Nephron (organoid): ENCODE measurements around the gene EFNA5.
A peak's percentile ranks its signal among the peaks of the same experiment; 100 is the strongest.

Experiments
- H3K27ac Mint-ChIP-seq, 3 experiments: 2 replicates each; pipeline ENCODE4 v1.8.0; 2020; ENCODE audit warnings: mixed read lengths in 3 of 3, mild to moderate bottlenecking in 2 of 3, moderate library complexity in 1 of 3
- H3K27me3 Mint-ChIP-seq: 2 replicates; pipeline ENCODE4 v1.8.0; 2021; ENCODE audit warnings: low read depth, mild to moderate bottlenecking, moderate library complexity, mixed read lengths
- H3K36me3 Mint-ChIP-seq: 2 replicates; pipeline ENCODE4 v1.8.0; 2020; ENCODE audit warnings: low read depth, mixed read lengths
- H3K4me1 Mint-ChIP-seq: 2 replicates; pipeline ENCODE4 v1.8.0; 2020; ENCODE audit warnings: mixed read lengths
- H3K4me3 Mint-ChIP-seq, 3 experiments: 2 replicates each; pipeline ENCODE4 v1.8.0; 2020; ENCODE audit warnings: mild to moderate bottlenecking in 3 of 3, mixed read lengths in 3 of 3, moderate library complexity in 2 of 3
- H3K9me3 Mint-ChIP-seq: 2 replicates; pipeline ENCODE4 v1.8.0; 2020; ENCODE audit warnings: mixed read lengths
- CTCF ChIP-seq, 3 experiments: fragments of 200-600 bp; sonication (generic); IDR thresholded peaks; one replicate each; pipeline ENCODE4 v1.5.0; 2021; ENCODE audit warnings: antibody characterized with exemption in 3 of 3; ENCODE audit not compliant: unreplicated experiment in 3 of 3

EFNA5 gene

DNA sequence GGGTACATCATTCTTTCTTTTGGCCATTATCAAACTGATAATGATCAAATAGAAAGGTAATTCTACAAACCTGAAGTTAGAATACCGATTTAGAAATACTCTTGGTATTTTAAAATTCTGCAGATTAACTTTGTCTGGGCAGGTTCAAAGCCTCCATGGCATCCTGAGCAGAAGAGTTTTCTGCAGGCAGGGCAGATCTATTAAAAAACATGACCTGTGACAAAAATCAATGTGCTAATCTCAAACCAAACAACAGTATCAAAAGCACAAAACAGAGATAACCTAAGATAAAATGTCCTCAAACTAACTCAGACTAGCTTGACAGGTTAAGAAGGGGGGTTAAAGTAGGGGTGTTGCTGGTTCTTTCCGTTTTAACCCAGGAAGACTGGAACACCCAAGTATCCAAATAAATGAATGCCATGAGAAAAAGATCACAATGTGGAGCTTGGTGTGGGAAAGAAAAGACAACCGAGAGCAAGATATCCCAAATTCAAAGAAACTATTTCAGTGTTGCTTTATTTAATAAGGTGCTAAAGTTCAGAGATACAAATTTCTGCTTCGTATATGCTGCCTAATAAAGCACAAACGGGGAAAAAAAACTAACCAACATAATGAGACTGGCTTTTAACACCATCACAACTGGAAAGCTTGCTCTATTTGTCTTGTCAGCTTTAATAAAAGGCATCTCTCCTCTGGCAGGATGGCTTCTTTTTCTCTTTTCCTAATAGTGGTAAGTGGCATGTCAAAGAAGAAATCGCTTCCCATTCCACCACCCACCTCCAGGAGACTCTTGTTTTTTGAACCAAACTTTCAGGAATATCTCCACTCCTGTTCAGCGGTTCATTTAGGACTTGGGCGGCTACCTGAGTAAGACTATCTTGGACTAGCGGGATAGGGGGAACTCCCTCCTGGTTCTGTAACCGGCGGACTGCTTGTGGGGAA, 2.3 kb downstream of the EFNA5 start:
- Mint-ChIP-seq H3K4me1 (peaks cover 5% of the 10 kb centered on the region), H3K36me3 (no peaks in the 10 kb centered on the region), H3K27me3 (peaks cover 10% of the 10 kb centered on the region), H3K4me3 (peak overlapping the region; percentile 87 to 95 (median 91)), H3K27ac (peak overlapping the region; percentile 93 to 97 (median 93)), H3K9me3 (no peaks in the 10 kb centered on the region)
- TF ChIP-seq CTCF (IDR thresholded peaks at IDR 0.05; ENCODE audit: unreplicated experiment in 3 of 3) = peak in 1 of 3 experiments; percentile 13

GRCh38 chr5:107666051-107666655, 4.6 kb downstream of the EFNA5 start:
- no peak overlapping the region for H3K27ac Mint-ChIP-seq
- peaks cover 10% of the 10 kb centered on the region for H3K27me3 Mint-ChIP-seq
- peaks cover 8% of the 10 kb centered on the region for H3K4me1 Mint-ChIP-seq
- H3K36me3 Mint-ChIP-seq = peaks cover 3% of the 10 kb centered on the region
- H3K4me3 Mint-ChIP-seq = peak overlapping the region; percentile 23 to 56 (median 49)
- no peak for TF ChIP-seq CTCF (IDR thresholded peaks at IDR 0.05; ENCODE audit: unreplicated experiment in 3 of 3)
- no peaks in the 10 kb centered on the region for H3K9me3 Mint-ChIP-seq

DNA sequence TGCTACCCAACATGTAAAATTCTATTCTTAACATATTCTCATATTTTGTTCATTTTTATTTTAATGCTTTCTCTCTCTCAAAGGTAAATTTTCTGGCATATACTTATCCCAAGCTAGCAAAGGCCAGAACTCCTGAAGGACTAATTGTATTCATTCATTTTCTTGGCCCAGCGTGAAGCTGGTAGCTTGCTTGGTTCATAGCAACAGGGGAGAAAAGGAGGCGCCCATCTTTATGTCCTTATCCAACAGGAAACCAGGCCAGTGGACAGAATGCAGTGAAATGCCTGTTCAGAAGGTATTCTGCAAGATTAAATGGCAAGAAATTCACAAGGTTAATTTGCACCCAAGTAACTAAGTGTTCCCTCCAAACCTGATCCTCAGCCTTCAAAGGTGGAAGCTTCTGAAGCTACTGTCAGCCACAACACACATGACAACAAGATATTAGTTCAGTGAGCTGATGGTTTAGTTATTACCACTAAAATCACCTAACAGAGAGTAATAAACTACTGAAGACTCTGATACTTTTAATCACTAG, 5.6 kb downstream of the EFNA5 start:
- Mint-ChIP-seq H3K4me3 (no peak overlapping the region), H3K27ac (no peak overlapping the region), H3K27me3 (peaks cover 10% of the 10 kb centered on the region), H3K4me1 (peaks cover 12% of the 10 kb centered on the region), H3K36me3 (peaks cover 3% of the 10 kb centered on the region), H3K9me3 (no peaks in the 10 kb centered on the region)
- no peak for TF ChIP-seq CTCF (IDR thresholded peaks at IDR 0.05; ENCODE audit: unreplicated experiment in 3 of 3)

DNA sequence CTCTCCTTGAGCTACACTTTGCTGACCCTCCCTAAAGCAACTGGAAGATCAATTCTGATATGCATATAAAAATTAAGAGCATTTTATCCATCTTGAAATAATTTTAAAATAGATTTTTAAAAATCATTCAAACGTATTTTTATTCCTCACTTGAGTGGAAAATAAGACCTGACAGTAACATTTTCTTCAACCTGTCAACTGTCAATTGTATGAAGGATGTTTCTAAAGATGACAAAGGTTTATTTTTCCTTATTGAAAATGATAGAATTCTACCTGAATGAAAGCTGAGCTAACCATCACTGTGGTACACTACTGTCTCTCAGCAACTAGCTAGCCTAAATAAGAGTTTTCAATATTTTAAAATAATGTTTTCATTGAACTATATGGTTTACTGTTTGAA, 7.0 kb downstream of the EFNA5 start:
- H3K36me3 Mint-ChIP-seq = peaks cover 3% of the 10 kb centered on the region

GRCh38 chr5:107661650-107662044, 9.1 kb downstream of the EFNA5 start:
- no peak overlapping the region for H3K4me3 Mint-ChIP-seq
- peaks cover 3% of the 10 kb centered on the region for H3K27me3 Mint-ChIP-seq
- H3K36me3 Mint-ChIP-seq = peaks cover 3% of the 10 kb centered on the region
- no peak for TF ChIP-seq CTCF (IDR thresholded peaks at IDR 0.05; ENCODE audit: unreplicated experiment in 3 of 3)
- H3K4me1 Mint-ChIP-seq = peaks cover 20% of the 10 kb centered on the region
- H3K27ac Mint-ChIP-seq = no peak overlapping the region
- no peaks in the 10 kb centered on the region for H3K9me3 Mint-ChIP-seq

More for the DNA sequence above, 7.0 kb downstream of the EFNA5 start:
- no peaks in the 10 kb centered on the region for H3K9me3 Mint-ChIP-seq
- H3K4me1 Mint-ChIP-seq = peaks cover 12% of the 10 kb centered on the region
- H3K27ac Mint-ChIP-seq = no peak overlapping the region
- peaks cover 7% of the 10 kb centered on the region for H3K27me3 Mint-ChIP-seq
- TF ChIP-seq CTCF (IDR thresholded peaks at IDR 0.05; ENCODE audit: unreplicated experiment in 3 of 3) = no peak
- no peak overlapping the region for H3K4me3 Mint-ChIP-seq
